Osteoblast (primary cell): ENCODE measurements around the gene PACS1. TPM values are rescaled to one million over a fixed set of nuclear protein-coding genes. Genes with fewer than 3 reads are reported as not detected.
"Not testable (repeated sequence)": the region's sequence is repeated elsewhere in the genome, so short reads cannot be mapped to it uniquely, and the experiment has no call there.

Experiments used
- DNase-seq: peaks from one replicate; pipeline ENCODE4 v3.0.0; 2011; ENCODE audit warnings: low spot score, mixed read lengths; ENCODE audit not compliant: insufficient read length; ENCODE audit errors: missing footprints
- H2AFZ ChIP-seq: 2 replicates; pipeline ENCODE4 v1.6.0; 2011; ENCODE audit warnings: mild to moderate bottlenecking, low read length
- H3K27ac ChIP-seq: 2 replicates; pipeline ENCODE4 v1.5.1; 2011; ENCODE audit warnings: mild to moderate bottlenecking, low read depth, low read length, moderate library complexity
- H3K27me3 ChIP-seq: 2 replicates; pipeline ENCODE4 v1.6.0; 2012; ENCODE audit warnings: mild to moderate bottlenecking, control low read depth, inconsistent platforms, low read length, moderate library complexity; ENCODE audit not compliant: insufficient read depth
- H3K36me3 ChIP-seq: 2 replicates; pipeline ENCODE4 v1.5.1; 2011; ENCODE audit warnings: mild to moderate bottlenecking, low read length, control low read depth, moderate library complexity; ENCODE audit not compliant: insufficient read depth
- H3K4me1 ChIP-seq: 2 replicates; pipeline ENCODE4 v1.5.1; 2011; ENCODE audit warnings: mild to moderate bottlenecking, low read length, control low read depth, moderate library complexity; ENCODE audit not compliant: insufficient read depth
- H3K4me2 ChIP-seq: 2 replicates; pipeline ENCODE4 v1.6.0; 2011; ENCODE audit warnings: mild to moderate bottlenecking, low read length; ENCODE audit not compliant: insufficient read depth
- H3K4me3 ChIP-seq: fragments of 200-600 bp; sonication (generic); 3 replicates; pipeline ENCODE4 v1.5.1; 2012; ENCODE audit warnings: mild to moderate bottlenecking, low read length, inconsistent platforms; ENCODE audit not compliant: insufficient read depth
- H3K79me2 ChIP-seq: 2 replicates; pipeline ENCODE4 v1.6.0; 2012; ENCODE audit warnings: mild to moderate bottlenecking, low read length, control low read depth, inconsistent platforms; ENCODE audit not compliant: insufficient read depth
- H3K9me3 ChIP-seq: 2 replicates; pipeline ENCODE4 v1.5.1; 2011; ENCODE audit warnings: low read depth, low read length, control low read depth
- H4K20me1 ChIP-seq: 2 replicates; pipeline ENCODE4 v1.6.0; 2012; ENCODE audit warnings: mild to moderate bottlenecking, low read length, control low read depth; ENCODE audit not compliant: insufficient read depth
- total RNA-seq: library from RNA; depleted of rRNA; stranded (reverse); fragments of >200 nt; gene quantifications from 2 replicates; pipeline ENCODE4 v1.2.3, GENCODE V29; 2012
- TF ChIP-seq, protein P1 (sequence below): IDR thresholded peaks from 2 replicates; pipeline ENCODE4 v1.5.1; 2011; ENCODE audit warnings: mild to moderate bottlenecking, low read depth, low read length, moderate library complexity; ENCODE audit errors: extremely low read depth

The PACS1 gene
- total RNA-seq, 1 donor: 38.0 TPM

DNA sequence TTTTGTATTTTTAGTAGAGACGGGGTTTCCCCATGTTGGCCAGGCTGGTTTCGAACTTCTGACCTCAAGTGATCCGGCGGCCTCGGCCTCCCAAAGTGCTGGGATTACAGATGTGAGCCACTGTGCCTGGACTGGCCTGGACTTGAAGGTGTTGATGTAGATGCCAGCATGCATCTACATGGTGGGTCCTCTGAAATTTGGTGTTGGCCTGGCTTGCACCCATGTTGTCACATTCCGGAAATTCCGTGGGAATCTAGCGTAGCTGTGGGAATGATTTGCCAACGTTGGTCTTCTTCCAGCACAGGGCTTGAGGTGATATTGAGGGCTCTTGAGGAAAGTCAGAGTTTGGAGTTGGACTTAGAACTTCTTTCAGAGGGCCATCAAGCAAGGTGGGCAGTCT is 6.5 kb downstream of the PACS1 start:
- peak; percentile 47 for DNase-seq
- Histone ChIP-seq H3K27me3 (no peaks in the 10 kb centered on the region), H2AFZ (no peak overlapping the region), H4K20me1 (peaks cover 12% of the 10 kb centered on the region), H3K4me2 (no peak overlapping the region), H3K9me3 (no peaks in the 10 kb centered on the region), H3K36me3 (peaks cover 22% of the 10 kb centered on the region), H3K79me2 (peaks cover 89% of the 10 kb centered on the region), H3K4me3 (no peak overlapping the region), H3K27ac (no peak overlapping the region), H3K4me1 (peaks cover 25% of the 10 kb centered on the region)
- TF ChIP-seq, protein P1, sequence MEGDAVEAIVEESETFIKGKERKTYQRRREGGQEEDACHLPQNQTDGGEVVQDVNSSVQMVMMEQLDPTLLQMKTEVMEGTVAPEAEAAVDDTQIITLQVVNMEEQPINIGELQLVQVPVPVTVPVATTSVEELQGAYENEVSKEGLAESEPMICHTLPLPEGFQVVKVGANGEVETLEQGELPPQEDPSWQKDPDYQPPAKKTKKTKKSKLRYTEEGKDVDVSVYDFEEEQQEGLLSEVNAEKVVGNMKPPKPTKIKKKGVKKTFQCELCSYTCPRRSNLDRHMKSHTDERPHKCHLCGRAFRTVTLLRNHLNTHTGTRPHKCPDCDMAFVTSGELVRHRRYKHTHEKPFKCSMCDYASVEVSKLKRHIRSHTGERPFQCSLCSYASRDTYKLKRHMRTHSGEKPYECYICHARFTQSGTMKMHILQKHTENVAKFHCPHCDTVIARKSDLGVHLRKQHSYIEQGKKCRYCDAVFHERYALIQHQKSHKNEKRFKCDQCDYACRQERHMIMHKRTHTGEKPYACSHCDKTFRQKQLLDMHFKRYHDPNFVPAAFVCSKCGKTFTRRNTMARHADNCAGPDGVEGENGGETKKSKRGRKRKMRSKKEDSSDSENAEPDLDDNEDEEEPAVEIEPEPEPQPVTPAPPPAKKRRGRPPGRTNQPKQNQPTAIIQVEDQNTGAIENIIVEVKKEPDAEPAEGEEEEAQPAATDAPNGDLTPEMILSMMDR: no peak

DNA sequence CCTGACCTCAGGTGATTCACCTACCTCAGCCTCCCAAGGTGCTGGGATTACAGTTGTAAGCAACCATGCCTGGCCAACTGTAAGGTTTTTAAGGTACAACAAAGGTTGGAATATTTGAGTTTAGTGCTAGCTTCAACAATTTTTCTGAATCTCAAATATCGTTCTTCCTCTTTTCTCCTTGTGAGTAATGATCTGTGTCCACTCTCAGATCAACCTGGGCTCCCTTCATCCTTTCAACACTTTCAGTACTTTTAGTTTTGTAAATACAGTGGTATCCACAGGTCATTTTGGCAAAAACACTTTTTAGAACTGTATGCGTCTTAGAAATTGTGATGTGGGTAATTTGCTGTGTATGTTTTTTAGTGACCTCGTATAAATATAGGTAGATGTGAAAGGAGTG is 7.9 kb downstream of the PACS1 start:
- peaks cover 22% of the 10 kb centered on the region for H3K36me3 ChIP-seq
- H3K4me1 ChIP-seq: peaks cover 30% of the 10 kb centered on the region
- H3K79me2 ChIP-seq: peaks cover 88% of the 10 kb centered on the region
- H3K27ac ChIP-seq: no peak overlapping the region
- H2AFZ ChIP-seq: no peak overlapping the region
- H4K20me1 ChIP-seq: peaks cover 11% of the 10 kb centered on the region
- H3K4me2 ChIP-seq: no peak overlapping the region
- no peak overlapping the region for H3K4me3 ChIP-seq
- H3K9me3 ChIP-seq: no peaks in the 10 kb centered on the region
- no peak for DNase-seq
- TF ChIP-seq, protein P1: no peak
- H3K27me3 ChIP-seq: no peaks in the 10 kb centered on the region

DNA sequence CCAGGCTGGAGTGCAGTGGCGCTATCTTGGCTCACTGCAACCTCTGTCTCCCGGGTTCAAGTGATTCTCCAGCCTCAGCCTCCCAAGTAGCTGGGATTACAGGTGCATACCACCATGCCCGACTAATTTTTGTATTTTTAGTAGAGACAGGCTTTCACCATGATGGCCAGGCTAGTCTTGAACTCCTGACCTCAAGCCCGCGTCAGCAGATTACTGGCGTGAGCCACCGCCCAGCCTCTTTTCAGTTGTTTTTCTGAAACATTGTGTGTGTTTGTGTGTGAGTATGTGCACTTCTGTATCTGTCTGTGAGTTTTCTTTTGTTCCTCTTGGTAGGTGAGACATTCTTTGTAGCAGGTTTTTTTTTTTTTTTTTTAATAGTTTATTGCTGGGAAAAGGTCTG is 8.9 kb downstream of the PACS1 start:
- H3K4me2 ChIP-seq, DNase-seq, H3K9me3 ChIP-seq, H2AFZ ChIP-seq, H3K27me3 ChIP-seq, H3K4me3 ChIP-seq, H3K27ac ChIP-seq: not testable (repeated sequence)
- Histone ChIP-seq H3K79me2 (peaks cover 87% of the 10 kb centered on the region), H4K20me1 (peaks cover 21% of the 10 kb centered on the region), H3K36me3 (peaks cover 17% of the 10 kb centered on the region), H3K4me1 (peaks cover 40% of the 10 kb centered on the region)

DNA sequence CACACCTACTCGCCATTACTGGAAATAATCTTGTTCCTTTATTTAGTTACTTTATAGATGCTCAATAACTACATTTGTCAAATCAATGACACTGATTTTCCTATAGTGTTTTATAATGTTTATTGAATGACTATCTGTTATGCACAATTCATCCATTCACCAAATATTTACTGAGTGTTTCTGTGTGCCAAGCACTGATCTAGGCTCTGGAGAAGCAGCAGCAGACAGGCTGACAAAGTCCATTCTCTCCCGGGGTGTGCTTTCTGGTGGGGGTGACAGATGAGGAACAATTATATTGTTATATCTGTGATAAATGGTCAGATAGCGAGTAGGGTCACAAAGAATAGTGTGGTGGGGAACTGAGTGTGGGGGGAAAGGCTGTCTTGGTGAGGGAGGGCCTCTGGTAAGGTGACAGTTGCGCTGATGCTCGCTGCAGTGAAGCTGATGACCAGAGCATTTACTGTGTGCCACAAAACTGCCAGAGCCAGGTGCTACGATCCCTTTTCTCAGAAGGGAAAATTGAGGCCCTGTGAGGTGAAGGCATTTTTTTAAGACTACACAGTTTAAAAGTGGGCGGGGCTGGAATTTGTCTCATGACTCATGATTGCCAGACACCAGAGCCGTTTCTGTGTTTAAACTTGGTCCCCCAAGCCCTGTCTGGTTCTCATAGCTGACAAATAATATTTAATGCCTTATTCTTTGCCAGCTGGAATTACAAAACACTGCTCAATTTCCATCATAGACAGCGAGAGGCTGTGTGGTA is 10.2 kb downstream of the PACS1 start:
- DNase-seq: peak; percentile 91
- peaks cover 49% of the 10 kb centered on the region for H3K4me1 ChIP-seq
- H4K20me1 ChIP-seq: peaks cover 30% of the 10 kb centered on the region
- no peak overlapping the region for H3K4me3 ChIP-seq
- TF ChIP-seq, protein P1: no peak
- no peak overlapping the region for H2AFZ ChIP-seq
- H3K9me3 ChIP-seq: no peaks in the 10 kb centered on the region
- H3K79me2 ChIP-seq: peaks cover 90% of the 10 kb centered on the region
- H3K27me3 ChIP-seq: no peaks in the 10 kb centered on the region
- peaks cover 9% of the 10 kb centered on the region for H3K36me3 ChIP-seq
- peak overlapping the region; percentile 26 for H3K4me2 ChIP-seq
- H3K27ac ChIP-seq: peak overlapping the region; percentile 57
